Esophagus mucosa (tissue), 1 donor: Measurements from ENCODE around the gene KDM3B. TPM values are rescaled to one million over a fixed set of nuclear protein-coding genes. Genes with fewer than 3 reads are reported as not detected.

Experiments
- ATAC-seq: fragments of 200-7000 bp; cut with Tn5 transposase; one replicate; pipeline ENCODE4 v1.9.1; 2020
- total RNA-seq: library from RNA; stranded (reverse); gene quantifications from one replicate; pipeline ENCODE4 v1.2.4, GENCODE V29; 2023
- donor health status: DM: yes; HTN: yes; CAD: no.

Gene KDM3B
- total RNA-seq, 1 donor from 2014 or later: 32.1 TPM

DNA sequence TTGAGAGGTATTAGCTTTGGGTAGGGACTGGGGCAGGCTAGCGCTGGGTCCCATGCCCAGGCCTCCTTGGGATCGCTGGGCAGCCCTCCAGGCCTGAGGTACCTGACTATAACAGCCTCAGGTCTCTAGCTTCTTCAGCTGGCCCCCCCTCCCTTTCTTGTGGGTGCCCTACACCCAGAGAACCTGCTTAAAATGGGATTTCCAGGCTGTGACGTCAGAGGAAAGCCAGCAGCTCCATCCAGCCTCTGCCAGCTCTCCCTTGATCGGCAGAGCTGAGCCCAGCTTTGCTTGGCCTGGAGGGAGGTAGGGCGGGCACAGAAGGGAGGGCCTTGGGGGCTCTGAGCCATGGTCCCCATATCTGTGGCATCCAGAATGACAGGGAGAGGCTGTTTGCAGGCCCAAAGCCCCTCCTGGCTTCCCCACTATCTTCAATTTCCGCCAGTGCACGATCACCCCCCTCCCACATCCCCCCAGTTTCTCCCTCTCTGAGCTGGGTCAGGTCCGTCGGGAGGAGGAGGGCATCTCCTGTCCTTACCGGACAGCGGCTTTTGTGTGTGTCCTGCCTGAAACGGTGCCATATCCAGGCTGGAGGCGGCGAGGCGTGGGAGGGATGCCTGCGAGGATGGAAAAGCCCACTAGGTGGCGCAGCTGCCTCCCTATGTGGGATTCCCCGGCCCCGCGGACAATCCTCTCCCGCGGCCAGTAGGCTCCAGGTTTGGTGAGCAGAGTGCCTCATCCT is 97.2 kb downstream of the KDM3B start:
- ATAC-seq: peak; percentile 90

DNA sequence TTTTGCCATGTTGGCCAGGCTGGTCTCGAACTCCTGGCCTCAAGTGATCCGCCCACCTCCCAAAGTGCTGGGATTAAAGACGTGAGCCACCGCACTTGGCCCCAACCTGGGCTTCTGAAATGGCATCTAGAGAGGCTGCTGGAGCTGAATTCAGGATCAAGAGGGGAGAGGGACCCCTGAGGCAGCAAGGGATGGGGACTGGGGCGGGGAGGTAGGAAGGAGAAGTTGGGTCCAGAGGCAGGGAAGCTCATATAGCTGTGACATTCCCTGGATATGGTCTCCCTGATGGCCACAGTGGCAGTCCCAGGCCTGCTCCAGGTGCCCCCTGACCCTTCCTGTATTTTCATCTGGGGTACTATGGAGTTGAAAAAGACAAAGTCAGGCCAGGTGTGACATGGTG is 98.5 kb downstream of the KDM3B start:
- ATAC-seq: no peak

DNA sequence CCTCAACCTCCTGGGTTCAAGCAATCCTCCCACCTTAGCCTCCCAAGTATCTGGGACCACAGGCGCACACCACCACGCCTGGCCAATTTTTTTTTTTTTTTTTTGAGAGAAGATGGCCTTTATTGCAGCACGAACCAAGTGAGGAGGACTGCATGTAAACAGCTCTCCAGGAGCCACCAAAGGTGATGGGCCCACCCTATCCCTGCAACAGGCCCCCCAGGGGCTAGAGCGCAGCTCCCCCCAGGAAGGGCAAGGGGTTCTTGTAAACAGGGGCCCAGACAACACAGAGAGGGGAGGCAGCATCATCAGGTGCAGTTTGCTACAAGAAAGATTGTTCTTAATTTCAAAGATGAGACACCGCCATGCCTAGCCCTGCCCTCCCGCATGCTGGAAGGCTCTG is 100.2 kb downstream of the KDM3B start:
- ATAC-seq: no peak

DNA sequence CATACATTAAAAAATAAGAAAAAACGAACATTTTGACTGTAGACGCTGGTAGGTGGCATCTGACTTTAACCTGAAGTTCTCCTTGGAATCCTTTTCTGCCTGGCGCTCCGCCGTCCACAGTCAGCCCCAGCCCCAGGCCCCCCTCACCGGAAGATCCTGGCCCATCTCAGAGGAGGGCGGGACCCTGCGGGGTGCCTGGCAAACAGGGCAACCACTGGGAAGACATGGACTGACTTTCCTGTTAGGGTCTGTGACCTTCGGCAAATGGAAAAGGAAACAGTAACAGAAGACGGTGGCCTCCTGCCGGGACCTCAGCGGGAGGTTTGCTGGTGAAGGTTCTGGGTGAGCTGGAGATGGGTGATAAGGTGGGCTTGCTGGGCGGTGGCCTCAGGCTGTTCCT is 101.1 kb downstream of the KDM3B start:
- ATAC-seq: no peak

DNA sequence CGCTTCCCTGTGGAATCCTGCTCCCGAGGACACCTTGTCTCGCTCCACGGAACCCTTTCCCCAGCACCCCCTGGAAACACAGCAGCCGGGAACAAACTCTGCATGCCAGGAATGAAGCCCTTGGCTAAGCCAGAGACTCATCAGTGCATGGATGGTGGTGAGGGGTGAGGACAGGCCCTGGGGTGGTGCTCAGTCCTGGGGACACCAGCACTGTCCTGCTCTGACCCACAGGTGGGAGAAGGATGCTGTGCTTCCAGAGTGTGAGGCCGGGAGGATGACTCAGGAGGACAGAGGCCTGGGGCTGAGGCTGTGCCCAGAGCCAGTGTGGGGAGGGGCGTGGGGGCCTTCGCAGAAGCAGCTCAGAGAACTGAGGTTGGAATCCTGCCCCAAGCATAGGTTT is 101.6 kb downstream of the KDM3B start:
- no peak for ATAC-seq

DNA sequence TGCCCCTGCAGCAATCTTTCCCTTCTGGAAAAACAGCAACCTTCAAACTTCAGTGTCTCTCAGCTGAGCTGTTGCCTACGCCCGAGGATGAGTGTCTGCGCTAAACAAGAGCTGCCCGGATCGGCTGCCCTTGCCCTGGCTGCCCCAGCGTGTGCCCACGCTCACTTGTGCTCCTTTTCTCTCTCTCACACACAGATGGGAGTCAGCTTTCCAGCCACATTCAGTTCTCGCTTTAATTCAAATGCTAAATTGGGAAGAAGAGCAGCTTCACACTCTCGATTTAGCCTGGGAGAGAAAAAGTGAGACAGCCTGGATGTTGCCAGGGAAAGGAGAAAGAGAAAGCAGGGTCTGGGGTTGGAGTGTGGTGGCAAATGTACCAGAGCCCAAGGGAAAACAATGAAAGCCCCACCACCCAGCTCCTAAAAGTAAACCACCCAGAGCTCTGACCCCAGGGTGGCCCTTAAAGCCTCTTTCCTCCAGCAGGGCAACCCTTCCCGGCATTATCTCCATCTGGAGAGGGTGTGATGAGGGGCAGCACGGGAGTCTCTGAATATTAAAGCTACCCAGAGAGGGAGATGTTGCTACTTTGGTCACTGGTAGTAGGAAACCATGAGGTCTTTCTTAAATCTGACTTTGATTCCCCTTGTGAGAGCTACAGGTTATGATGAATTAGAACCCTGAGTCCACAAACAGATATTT is 102.9 kb downstream of the KDM3B start:
- no peak for ATAC-seq

DNA sequence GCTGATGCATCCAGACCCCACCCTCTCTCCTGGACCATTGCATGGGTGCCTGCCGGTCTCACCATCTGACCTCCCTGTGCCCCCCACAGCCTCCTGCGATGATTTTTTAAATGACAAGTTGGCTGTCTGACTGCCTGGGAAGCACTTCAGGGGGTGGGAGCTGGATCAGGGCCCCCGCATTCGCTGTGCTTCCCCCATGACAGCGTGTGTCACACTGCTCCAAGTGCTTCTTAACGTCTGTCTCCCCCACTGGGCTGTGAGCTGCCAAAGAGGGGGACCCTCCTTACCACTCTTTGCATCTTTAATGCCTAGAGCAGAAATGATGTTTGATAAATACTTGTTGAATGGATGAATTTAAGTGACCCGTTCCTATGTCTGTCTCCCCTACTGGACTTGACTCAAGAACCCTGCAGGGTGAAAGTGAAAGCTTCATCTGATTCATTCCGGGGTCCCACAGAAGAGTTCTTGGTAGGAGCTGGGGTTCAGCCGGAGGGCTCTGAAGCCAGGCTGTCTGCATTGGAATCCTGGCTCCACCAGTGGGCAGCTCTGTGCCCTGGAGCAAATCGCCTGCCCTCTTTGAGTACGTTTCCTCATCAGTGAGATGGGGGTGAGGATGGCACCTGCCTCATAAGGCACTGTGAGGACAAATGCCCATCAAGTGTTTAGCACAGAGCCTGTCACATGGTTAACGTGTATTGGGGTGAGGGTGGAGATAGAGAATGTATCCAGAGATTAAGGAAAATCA is 105.2 kb downstream of the KDM3B start:
- ATAC-seq: no peak

DNA sequence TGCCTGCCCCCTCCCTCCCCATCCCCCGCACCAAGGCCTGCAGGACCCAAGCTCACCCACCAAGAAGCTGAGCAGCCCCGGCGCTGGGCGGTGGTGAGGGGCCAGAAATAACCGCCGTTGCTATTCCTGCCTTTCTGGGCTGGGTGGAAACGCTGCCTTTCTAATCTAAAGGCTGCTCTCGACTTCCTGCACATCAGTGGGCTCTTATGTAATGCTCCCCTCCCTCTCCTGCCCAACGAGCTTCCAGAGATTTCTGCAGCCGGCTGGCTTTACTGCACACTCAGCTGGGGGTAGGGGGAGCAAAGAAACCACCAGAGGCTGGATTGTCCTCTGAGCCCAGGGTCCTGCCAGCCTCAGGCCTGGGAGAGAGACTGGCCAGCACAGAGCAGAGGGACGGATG is 105.9 kb downstream of the KDM3B start:
- no peak for ATAC-seq

DNA sequence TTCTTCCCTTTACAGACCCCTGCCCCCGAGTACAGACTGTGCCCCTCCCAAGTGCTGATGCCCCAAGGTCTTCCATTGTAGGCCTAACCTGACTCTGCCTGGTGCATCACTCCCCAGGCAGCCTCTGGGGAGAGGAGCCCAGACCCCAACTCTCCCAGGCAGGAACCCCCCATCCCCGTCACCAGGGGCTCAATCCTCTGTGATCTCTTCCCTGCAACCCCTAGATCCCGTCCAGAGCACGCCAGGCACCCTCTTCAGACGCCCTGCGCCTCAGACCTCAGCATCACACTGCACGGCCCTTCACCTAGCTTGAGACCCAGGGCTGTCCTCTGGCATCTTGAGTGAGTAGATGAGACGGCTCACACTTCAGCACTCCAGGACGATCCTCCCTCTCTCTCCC is 106.4 kb downstream of the KDM3B start:
- no peak for ATAC-seq

DNA sequence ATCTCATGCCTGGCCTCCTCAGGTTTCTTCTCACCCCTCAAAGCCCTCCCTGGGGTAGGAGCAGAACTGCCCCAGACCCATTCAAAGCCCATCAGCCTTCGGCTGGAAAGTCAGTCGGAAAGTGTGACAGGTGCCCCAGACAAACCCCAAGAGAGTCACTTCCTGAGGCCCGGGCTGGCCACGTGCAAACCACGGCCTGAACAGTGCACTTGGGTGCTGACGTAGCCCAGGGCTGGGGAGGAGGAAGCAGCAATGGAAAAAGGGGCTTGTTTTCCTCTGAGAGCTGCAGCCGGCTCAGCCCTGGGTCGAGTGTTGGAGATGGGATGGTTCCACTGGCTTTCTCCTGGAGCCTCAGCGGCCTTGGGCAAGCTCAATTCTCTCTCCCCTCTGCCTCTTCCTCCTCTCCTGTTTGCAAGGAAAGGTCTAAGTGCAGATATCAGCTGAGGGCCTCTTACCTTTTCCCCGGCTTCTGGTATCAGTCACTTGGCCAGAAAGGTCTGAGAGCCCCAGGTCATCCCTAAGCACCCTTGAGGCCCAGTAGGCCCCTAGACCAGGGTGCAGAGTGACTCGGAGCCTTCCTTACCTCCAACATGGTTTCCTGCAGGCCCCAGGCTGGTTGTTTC is 106.9 kb downstream of the KDM3B start:
- no peak for ATAC-seq

DNA sequence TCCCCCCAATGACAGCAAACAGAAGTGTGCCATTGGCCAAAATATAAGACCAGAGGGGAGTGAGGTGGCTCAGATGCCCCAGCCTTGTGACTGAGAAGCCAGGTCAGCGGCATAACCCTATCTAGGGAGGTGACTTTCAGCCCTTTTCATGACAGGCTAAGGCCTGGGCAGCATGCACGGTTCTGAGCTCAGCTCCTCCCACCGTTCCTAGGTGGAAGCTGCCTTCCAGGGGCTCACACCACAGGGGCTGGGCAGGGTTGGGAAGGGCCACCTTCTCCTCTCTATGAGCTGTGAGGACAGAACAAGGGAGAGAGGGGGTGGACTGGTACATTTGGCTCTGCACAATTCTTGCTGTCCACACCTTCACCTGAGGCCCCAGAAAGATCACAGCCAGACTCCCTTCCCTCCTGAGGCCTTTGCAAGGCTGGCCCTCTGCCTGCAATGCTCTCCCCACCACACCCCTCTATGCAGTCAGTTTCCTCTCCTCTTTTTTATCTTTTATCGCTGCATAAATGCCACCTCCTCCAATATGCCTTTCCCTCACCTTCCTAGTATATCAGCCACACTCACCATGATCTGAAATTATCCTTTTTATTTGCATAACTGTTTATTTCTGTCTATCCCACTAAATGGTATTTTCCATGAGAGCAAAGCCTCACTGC is 107.7 kb downstream of the KDM3B start:
- no peak for ATAC-seq

DNA sequence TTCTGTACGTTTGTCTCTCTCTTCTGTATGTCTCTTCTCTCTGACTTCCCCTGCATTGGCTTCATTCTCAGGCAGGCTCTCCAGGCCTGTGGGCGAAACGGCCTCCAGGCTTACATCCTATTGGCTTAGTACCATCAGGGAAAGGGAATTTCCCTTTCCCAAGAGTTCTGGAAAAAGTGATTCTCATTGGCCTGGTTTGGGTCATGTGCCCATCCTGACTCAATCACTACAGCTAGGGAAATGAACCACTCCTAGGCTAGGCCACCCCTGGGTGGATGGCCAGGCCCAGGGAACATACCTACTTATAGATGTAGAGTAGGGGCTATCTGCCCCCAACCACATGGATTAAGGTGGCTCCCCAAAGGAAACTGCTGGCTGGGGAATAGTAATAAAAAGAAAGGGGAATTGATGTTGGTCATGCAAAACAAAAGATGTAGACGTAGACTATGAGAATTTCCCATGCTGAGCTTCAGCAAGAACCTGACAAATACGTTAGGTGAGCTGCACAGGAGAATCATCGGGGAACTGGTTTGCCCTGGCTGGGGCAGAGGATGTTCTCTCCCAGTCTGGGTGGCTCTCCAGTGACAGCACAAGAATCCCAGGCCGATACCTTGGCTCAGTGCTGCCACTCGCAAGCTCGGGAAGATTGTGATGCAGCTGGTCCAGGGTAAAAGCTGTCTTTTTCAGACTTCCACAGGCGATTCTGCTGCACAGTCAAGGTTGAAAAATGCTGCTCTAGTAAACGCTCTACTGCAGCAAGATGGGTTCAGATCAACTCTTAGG is 109.0 kb downstream of the KDM3B start:
- ATAC-seq: no peak

DNA sequence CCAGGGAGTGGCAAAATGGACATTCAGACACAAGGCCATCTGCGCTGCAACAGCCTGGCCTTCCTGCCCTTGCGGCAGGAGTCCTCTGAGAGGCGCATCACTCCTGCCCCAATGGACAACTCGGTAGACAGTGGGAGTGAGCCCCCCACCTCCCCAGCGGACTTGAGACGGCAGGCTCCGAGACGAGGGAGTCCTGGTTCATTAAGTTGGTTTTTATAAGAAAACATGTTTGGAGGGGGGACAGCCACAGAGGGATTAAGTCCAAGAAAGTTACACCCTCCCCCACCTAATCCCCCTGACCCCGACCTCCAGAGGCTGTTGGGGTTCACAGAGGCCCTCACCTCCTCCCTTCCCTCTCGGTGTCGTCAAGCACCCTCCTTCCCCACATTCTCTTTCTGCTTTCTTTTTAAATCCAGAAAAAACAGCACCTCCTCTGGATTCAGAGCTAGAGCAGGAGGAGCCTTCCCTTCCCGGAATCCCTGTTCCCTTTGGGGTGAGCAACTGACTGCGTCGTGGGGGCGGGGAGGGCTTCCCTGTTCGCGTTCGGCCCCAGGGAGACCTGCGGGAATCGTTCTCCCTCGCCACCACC is 111.0 kb downstream of the KDM3B start:
- no peak for ATAC-seq

DNA sequence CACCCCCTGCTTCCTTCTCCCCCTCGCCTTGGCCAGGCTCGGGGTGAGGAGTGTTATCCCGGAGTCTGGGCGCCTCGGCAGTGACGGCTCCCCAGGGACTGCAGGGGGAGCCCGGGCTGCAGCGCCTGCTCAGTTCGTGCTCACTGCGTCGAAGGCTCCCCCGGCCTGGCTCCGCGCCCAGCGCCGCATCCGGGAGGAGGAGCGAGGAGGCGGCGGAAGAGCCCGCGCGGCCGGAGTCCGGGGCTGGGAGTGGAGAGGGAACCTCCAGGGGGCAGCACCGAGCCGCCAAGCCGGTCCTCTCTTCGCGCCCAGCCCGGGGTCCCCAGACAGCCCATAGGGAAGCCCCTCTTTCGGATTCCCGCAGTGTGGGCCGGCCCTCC is 111.5 kb downstream of the KDM3B start:
- ATAC-seq: peak; percentile 59

DNA sequence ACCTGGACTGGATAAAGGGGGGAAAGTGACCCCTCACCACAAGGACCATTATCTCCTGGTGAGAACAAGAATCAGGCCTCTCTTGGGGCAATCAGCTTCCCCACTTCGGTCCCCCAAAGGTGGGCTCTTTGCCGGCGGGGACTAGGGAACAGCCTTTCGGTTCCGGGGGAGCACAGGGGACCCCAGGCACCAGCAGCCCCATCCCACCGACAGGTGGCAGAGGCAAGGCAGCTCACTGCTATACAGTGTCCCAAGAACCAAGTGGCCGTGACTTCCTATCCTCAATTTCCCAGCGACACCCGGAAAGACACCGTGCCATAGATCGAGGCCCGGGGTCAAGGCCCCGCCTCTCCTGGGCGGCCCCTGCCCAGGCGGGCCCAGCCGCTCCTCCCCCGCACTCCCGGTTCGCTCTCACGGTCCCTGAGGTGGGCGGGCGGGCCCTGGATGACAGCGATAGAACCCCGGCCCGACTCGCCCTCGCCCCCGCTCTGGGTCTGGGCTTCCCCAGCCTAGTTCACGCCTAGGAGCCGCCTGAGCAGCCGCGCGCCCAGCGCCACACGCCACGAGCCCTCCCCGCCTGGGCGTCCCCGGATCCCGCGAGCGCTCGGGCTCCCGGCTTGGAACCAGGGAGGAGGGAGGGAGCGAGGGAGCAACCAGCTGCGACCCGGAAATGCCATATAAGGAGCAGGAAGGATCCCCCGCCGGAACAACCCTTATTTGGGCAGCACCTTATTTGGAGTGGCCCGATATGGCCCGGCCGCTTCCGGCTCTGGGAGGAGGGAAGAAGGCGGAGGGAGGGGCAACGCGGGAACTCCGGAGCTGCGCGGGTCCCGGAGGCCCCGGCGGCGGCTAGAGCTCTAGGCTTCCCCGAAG is 112.1 kb downstream of the KDM3B start:
- ATAC-seq: peak; percentile 72

DNA sequence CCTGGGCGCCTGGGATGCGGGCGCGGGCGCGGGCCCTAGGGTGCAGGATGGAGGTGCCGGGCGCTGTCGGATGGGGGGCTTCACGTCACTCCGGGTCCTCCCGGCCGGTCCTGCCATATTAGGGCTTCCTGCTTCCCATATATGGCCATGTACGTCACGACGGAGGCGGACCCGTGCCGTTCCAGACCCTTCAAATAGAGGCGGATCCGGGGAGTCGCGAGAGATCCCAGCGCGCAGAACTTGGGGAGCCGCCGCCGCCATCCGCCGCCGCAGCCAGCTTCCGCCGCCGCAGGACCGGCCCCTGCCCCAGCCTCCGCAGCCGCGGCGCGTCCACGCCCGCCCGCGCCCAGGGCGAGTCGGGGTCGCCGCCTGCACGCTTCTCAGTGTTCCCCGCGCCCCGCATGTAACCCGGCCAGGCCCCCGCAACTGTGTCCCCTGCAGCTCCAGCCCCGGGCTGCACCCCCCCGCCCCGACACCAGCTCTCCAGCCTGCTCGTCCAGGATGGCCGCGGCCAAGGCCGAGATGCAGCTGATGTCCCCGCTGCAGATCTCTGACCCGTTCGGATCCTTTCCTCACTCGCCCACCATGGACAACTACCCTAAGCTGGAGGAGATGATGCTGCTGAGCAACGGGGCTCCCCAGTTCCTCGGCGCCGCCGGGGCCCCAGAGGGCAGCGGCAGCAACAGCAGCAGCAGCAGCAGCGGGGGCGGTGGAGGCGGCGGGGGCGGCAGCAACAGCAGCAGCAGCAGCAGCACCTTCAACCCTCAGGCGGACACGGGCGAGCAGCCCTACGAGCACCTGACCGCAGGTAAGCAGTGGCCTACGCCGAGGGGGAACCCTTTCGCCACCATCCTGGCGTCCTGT is 113.0 kb downstream of the KDM3B start, which contains the start of gene EGR1:
Gene EGR1, plus strand, starts transcription at position 219 of the 864 bp plus-strand sequence. Its CDS starts 283 bp downstream, at position 502.
- peak; percentile 56 for ATAC-seq

DNA sequence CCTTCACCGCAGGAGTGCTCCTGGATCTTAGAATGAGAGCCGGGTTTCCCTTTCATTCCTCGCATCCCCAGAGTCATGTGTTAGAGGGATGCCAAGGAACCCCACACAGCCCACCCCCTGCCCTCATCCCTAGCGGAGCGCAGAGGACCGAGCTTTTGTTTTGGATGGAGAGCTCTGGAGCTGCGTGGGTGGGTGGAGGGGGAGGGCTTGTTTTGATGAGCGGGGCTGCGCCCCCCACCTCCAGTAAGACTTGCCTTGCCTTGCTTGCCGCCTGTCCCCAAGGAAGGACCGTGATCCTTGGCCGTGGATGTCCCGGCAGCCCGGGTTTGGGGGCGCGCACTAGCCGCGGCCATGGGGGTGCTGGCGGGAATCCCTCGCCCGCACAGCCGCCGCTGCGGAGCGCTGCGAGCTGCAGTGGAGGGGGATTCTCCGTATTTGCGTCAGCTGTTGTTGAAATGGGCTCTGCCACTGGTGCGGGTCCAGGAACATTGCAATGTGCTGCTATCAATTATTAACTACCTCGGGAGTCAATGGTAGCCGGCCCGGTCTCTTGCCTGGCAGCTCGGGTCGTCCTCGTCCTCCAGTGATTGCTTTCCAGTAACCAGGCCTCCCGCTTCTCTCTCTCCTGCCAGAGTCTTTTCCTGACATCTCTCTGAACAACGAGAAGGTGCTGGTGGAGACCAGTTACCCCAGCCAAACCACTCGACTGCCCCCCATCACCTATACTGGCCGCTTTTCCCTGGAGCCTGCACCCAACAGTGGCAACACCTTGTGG is 113.8 kb downstream of the KDM3B start:
- no peak for ATAC-seq
